Limb (tissue), 2 donors: ENCODE data around the gene EMP3.
"Not testable (repeated sequence)": the region's sequence is repeated elsewhere in the genome, so short reads cannot be mapped to it uniquely, and the experiment has no call there.

Experiments
- DNase-seq, 2 donors: peaks; one replicate each; pipeline ENCODE4 v3.0.0-alpha.2; 2016; ENCODE audit errors: extremely low spot score in 2 of 2

The EMP3 gene, protein sequence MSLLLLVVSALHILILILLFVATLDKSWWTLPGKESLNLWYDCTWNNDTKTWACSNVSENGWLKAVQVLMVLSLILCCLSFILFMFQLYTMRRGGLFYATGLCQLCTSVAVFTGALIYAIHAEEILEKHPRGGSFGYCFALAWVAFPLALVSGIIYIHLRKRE

DNA sequence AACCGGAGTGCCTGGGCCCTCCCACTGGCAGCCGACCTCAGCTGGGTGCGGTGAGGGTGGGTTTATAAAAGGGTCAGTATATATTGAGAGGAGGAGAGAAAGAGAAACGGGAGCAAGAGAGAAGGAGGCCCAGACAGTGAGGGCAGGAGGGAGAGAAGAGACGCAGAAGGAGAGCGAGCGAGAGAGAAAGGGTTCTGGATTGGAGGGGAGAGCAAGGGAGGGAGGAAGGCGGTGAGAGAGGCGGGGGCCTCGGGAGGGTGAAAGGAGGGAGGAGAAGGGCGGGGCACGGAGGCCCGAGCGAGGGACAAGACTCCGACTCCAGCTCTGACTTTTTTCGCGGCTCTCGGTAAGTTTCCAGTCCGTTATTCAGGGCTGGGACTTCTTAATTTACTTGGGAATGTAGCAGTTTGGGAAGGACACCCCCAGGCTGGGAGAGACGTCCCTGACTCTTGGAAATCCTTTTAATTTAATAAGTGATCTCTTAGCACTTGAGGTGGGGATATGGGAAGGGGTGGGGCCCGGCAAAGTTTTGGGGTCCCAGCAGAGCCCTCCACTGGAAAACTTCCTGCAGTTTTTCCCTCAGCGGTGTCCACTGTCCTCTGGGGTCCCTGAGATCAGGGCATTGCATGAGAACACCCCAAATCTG is at the start of gene EMP3:
TSS of gene EMP3 (plus strand) at position 288 of the 646 bp plus-strand sequence. CDS start 1,293 bp downstream, outside the sequence.
- peak; percentile 91 to 94 for DNase-seq

GRCh38 chr19:48279747-48280146 is 45.6 kb upstream of the EMP3 start:
- no peak for DNase-seq

GRCh38 chr19:48283908-48284307 is 41.4 kb upstream of the EMP3 start:
- no peak for DNase-seq

GRCh38 chr19:48284896-48285295 is 40.5 kb upstream of the EMP3 start:
- DNase-seq = no peak

DNA sequence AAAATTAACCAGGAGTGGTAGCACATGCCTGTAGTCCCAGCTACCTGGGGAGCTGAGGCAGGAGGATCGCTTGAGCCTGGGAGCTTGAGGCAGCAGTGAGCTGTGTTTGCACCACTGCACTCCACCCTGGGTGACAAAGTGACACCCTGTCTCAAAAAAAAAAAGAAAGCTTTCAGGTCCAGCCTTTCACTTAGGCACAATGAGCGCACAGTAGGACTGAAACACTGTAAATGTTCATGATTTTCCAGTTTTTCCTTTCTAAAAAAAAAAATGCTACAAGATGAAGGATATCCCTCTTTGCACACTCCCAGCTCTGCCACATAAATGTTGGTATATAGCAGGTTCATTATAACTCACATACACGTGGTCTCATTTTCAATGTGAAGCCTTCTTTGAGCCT is 37.6 kb upstream of the EMP3 start:
- no peak for DNase-seq

DNA sequence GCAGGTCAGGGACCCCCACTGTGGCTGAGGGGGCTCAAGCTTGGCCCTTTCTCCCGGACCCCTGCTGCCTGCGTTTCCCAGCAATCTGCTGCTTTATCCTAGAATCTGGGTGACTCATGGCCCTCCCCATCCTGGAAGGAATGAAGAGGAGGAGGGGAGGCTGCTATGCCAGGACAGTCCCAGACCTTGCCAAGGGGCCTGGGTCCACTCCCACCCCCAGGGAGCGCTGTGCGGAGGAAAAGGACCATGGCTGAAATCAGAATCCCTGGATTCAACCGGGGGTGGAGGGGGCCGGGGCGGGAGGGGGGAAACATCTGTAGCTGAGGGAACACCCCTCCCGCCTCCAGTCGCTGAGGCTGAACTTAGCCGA is 35.0 kb upstream of the EMP3 start:
- DNase-seq = peak in 1 of 2 donors; percentile 55

DNA sequence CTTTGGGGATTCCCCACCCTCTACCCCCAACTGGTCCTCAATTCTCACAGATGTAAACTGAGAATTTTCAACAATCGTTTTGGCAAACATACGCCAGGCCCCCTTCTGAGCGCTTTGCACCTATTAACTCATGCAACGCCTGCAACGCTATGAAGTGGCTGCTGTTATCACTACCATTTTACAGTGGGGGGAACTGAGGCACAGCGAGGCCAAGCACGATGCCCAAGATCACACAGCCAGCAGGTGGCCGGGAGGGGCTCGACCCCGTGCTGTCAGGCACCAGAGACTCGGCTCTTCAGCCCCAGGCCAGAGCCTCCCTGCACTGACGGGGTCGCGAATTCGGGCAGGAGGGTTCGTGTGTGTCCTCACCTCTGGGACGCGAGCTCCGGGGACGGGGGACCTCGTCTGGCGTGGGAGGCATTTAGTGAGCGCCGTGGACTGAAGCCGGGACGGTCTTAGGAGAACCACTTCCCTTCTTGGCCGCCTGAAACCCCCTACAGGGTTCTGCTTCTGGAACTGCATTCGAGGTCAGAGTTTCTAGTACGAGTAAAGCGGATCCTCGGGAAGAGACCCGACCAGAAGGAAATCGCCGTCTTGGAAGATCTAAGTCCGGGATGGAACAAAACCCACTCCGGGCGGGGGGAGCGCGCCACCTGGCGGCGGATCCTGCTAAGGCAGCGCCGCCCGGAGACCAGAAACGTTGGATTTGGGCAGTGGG is 34.4 kb upstream of the EMP3 start:
- DNase-seq = peak; percentile 84 to 91

DNA sequence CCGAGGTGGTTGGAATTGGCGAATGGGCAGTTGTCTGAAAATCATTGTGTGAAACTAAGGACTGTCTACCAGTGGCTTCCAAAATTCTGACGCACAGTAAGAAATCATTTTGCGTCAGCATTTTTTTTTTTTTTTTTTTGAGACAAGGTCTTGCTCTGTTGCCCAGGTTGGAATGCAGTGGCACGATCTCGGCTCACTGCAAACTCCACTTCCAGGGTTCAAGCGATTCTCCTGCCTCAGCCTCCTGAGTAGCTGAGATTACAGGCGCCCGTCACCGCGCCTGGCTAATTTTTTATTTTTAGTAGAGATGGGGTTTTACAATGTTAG is 33.9 kb upstream of the EMP3 start:
- not testable (repeated sequence) for DNase-seq

GRCh38 chr19:48292798-48293197 is 32.6 kb upstream of the EMP3 start:
- DNase-seq = no peak

DNA sequence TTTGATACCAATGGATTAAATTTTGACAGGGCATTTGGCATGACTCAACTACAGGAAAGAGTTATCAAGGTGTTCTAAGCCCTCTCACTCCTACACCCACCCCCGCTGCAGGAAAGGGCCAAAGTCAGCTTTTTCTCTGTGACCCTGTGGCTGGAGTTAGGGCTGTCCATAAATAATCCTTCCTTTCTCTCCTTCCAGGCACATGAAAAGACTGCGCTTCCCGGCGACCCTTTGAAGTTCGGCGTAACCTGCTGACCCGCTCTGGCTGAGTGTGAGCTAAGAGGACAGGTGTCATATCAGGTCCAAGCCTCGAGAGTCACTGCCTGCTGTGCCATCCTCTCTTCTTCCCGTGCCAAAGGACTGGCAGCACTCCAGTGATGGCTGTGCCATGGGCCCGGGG is 29.9 kb upstream of the EMP3 start:
- DNase-seq = no peak

GRCh38 chr19:48296963-48297734 is 28.2 kb upstream of the EMP3 start:
- DNase-seq = no peak

GRCh38 chr19:48297975-48298374 is 27.4 kb upstream of the EMP3 start:
- no peak for DNase-seq

GRCh38 chr19:48301886-48302599 is 23.3 kb upstream of the EMP3 start:
- no peak for DNase-seq

- no peak for DNase-seq
Observed at GRCh38 chr19:48302600-48302959, 22.8 kb upstream of the EMP3 start.

GRCh38 chr19:48303367-48303766 is 22.0 kb upstream of the EMP3 start:
- DNase-seq = no peak

DNA sequence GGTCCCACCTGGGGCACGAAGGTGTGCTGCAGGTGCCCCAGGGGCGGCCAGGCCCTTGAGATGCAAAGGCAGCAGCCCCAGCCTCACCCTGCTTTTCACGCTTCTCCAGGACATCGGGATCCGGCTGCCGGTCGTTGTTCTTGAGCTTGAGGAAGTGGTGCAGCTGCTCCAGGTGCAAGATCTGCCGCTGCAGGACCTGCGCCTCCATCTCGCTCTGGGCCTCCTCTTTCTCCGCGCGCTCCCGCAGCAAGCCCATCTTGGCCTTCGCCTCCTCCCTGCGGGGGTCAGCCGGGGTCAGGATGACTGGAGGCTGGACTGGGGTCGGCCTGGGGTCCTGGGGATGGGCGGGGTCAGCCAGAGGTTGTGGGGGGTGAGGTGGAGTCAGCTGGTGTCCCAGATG is 21.5 kb upstream of the EMP3 start:
- no peak for DNase-seq

DNA sequence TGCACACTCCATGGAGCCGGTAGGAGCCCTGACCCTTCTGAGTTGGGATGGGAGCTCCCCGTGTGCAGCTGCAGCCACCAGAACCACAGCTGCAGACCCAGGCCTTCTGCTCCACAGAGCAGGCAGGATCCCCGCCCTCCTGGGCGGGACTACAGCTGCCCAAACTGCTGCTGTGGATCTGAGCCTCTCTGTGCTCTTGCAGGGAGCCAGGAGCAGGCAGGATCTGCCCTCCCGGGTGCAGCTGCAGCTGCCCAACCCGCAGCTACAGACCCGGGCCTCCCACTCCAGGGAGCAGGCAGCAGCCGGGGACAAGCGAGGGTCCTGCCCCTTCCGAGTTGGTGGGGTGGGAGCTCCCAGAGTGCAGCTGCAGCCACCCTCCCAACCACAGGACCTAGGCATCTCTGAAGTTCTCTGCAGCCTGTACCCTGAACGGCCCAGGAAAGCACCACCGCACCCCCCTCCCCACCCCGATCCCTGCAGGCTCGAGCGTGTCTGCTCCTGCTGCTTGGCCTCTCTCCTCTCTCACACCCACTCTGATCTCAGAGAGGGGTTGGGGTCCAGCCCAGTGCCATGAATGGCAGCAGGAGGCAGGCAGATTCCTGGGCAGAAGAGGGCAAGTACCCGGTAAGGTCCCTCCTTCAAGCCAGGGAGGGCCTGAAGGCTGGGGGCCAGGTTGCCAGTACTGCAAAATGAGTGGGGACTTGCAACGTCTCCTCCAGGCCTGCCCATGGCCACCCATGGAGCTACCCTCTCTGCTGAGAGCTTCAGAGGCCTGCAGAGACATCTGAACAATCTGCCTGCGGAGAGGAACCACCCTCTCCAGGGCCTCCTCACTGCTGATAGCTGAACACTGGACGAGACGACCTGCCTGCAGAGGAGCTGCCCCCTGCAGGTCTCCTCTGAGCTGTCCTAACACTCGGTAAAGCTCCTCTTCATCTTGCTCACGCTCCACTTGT is 16.4 kb upstream of the EMP3 start:
- peak in 1 of 2 donors; percentile 42 for DNase-seq

- not testable (repeated sequence) for DNase-seq
Observed at GRCh38 chr19:48309731-48310130, 15.6 kb upstream of the EMP3 start.

GRCh38 chr19:48310227-48310626 is 15.1 kb upstream of the EMP3 start:
- no peak for DNase-seq

- DNase-seq = no peak
Observed at GRCh38 chr19:48311384-48311783, 14.0 kb upstream of the EMP3 start.

- DNase-seq = no peak
Observed at GRCh38 chr19:48315712-48316111, 9.6 kb upstream of the EMP3 start.
